GM12874 (cell line): ENCODE results near the gene WDFY4.

Experiments used
- TF ChIP-seq, protein P1 (sequence below): IDR thresholded peaks from 2 replicates; pipeline ENCODE4 v1.5.1; 2011; ENCODE audit warnings: low read depth, mild to moderate bottlenecking, control low read depth, low read length, moderate library complexity; ENCODE audit not compliant: insufficient read depth

WDFY4 gene

DNA sequence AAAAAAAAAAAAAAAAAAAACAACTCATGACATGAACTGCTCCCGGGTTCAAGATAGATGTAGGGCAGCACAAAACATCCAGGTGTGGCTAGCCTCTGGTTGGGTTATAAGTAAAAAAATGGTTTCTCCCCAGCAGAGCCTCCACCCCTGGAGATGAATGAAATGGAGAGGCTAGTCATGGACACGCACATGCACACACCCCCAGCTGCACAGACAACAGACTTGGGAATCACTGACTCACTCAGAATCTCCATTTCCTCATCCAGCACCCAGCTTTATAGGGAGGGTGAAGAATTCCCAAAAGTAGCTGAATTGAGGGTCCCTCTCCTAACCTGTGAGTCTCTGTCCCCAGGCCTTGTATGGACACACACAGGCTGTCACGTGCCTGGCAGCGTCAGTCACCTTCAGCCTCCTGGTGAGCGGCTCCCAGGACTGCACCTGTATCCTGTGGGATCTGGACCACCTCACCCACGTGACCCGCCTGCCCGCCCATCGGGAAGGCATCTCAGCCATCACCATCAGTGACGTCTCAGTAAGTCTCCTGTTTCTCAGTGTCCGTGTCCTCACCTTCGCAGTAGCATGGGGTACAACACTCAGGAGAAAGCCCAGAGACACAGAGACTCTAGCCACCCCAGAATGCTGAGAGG, 290.0 kb downstream of the WDFY4 start:
- TF ChIP-seq, protein P1, sequence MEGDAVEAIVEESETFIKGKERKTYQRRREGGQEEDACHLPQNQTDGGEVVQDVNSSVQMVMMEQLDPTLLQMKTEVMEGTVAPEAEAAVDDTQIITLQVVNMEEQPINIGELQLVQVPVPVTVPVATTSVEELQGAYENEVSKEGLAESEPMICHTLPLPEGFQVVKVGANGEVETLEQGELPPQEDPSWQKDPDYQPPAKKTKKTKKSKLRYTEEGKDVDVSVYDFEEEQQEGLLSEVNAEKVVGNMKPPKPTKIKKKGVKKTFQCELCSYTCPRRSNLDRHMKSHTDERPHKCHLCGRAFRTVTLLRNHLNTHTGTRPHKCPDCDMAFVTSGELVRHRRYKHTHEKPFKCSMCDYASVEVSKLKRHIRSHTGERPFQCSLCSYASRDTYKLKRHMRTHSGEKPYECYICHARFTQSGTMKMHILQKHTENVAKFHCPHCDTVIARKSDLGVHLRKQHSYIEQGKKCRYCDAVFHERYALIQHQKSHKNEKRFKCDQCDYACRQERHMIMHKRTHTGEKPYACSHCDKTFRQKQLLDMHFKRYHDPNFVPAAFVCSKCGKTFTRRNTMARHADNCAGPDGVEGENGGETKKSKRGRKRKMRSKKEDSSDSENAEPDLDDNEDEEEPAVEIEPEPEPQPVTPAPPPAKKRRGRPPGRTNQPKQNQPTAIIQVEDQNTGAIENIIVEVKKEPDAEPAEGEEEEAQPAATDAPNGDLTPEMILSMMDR, result no peak

DNA sequence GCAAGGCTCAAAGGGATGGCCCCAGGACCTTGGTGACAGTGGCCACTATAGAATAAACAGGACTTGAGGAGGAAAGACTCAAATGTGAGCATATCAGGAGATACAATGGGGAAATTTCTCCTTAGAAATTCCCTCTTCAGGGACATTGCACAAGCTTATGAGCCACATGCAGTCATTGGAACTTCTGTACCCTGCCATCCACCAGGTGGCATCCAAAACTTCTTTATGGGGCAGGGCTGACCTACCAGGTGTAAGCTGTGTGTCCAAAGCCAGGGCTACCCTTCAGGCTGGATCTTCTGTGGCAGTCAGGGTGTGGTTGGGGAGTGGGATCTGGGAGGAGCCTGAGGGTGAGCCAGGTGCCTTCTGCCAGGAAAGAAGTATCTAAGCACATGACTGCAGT, 291.5 kb downstream of the WDFY4 start:
- TF ChIP-seq, protein P1, result no peak

DNA sequence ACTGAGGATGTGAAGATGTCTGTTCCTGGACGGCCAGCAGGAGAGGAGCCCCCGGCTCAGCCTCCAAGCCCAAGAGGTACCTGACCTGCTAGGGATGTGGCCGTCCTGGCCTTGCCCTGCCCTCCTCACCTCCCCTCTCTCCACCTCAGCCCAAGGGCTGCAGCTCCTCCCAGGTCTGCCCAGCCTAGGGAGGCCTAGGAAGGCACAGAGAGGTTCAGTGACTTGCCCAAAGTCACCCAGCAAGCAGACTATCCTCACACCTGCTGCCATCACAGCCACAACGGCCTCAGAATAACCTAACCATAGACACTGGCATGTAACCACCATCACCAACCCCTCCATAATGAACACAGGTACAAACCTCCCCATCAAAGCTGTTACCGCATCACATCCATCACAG, 293.6 kb downstream of the WDFY4 start:
- TF ChIP-seq, protein P1, result no peak

DNA sequence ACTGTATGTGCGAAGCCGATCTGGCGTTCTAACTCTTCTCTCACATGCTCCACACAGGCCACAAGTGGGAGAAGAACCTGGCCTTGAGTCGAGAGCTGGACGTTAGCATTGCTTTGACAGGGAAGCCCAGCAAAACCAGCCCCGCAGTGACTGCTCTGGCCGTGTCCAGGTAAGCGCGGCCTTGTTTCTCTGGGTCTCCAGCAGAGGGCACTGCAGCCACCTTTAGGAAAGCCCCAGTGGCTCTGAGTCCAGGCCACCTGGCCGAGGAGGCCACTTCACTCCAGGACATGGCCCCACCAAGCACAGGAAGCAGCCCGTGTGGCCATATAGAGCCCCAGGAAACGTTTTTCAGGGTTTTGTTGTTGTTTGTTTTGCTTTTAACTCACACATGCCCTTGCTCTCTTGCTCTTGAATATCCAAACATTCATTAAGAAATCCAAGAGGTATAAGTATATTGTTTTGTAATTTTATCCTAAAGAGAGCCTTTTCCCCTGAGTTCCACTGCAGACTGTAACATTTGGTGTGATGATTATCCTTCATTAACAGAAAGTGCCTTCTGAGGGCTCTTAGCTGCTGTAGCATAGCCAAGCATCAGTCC, 296.7 kb downstream of the WDFY4 start:
- TF ChIP-seq, protein P1, result peak; percentile 85

DNA sequence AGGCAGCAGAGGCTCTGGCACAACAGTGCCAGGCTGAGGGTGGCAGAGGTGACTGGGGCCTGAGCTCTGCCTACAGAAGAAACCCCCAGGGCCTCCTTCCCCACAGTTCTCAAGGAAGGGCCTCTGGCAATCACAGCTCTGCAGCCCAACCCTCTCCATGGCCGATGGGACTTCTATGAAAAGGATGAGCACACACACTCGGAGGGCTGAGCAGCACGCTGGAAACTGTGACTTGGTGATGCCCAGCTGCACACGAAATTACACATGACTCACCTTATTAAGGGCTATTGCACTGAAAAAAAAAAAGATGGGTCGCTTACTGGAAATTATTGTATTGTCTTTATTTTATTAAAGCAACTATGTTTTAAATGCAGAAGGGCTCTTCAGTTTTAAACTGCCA, 297.9 kb downstream of the WDFY4 start:
- TF ChIP-seq, protein P1, result no peak

DNA sequence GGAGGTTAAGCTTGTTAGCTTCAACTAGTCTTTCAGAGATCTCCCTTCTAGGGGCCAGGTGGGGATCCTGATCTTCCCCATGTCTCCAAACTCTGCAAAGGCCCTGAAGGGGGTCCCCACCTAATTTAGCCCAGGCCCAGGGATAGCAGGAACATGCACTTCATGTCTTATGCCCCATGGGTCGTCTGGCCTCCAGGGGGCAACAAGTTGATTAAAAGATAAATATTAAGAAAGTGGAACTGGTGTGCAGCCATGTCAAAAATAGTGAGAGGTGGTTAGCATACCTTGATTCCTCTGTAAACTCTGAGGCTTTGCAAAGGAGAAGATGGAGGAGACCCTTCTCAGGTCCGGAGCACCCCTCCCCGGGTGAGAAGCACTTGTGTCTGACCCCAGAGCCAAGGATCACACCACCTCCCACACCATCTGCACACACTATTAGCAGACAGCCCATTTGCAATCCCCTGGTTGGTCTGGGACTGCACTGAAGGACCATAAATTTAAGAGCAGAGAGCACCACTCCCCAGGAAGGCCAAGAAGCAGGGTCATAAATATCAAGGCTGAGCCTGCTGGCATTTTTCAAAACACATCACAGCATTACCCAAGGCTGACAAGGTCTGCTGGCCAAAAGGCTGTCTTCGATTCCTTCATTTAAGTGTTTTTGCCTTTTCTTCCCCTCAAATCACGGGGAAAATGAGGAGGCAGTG, 299.1 kb downstream of the WDFY4 start:
- TF ChIP-seq, protein P1, result no peak

DNA sequence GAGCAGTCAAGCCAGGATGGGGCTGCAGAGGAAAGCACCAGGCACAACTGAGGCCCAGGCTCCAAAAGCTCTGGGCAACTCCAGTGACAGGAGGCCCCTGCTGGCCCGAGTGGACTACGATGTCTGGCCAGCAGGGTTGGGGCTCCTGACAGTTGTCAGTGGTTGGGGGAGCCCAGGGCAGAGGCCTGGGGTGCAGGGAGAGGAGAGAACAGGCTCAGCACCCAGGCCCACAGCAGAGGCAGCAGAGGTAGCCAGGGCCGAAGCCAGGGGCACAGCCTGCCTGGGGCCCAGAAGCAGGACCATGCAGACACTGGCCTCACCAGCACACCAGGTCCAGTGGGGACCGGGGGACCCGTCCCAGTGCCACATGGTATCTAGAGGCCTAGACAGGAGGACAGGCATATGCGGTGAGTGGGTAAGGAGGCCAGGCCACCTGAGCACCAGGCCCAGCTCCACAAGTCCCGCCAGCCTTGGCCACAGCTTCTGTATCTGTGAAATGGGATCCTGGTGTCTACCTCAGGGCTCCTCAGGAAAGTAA, 301.0 kb downstream of the WDFY4 start:
- TF ChIP-seq, protein P1, result no peak
